GM21737 (cell line): Measurements from ENCODE around the gene SPINK13.
"Not testable (repeated sequence)": the region's sequence is repeated elsewhere in the genome, so short reads cannot be mapped to it uniquely, and the experiment has no call there.

Experiments
- ATAC-seq: cut with Tn5 transposase; IDR thresholded peaks from one replicate; pipeline ENCODE4 v1.9.1; 2021; ENCODE audit warnings: mild to moderate bottlenecking, moderate library complexity; ENCODE audit not compliant: unreplicated experiment

Gene SPINK13

GRCh38 chr5:148311484-148311883, 42.9 kb downstream of the SPINK13 start:
- ATAC-seq = no peak

GRCh38 chr5:148312153-148312552, 43.6 kb downstream of the SPINK13 start, which contains the start of gene SPINK7:
SPINK7 (plus strand) TSS chr5:148312423; CDS start chr5:148312484, 61 bp downstream.
- ATAC-seq = no peak

GRCh38 chr5:148314187-148314586, 45.6 kb downstream of the SPINK13 start:
- ATAC-seq = no peak

GRCh38 chr5:148314731-148315130, 46.1 kb downstream of the SPINK13 start:
- ATAC-seq = no peak

GRCh38 chr5:148320011-148320963, 51.7 kb downstream of the SPINK13 start:
- ATAC-seq = not testable (repeated sequence)

GRCh38 chr5:148333262-148333849, 64.8 kb downstream of the SPINK13 start:
- no peak for ATAC-seq

GRCh38 chr5:148335259-148335658, 66.7 kb downstream of the SPINK13 start, which contains the start of gene SPINK9:
SPINK9 (plus strand) TSS chr5:148335559; CDS start chr5:148335614, 55 bp downstream.
- no peak for ATAC-seq
